Trophoblast cell (in vitro differentiated cells and primary cell): ENCODE data around the gene HOXD3.

ENCODE experiments used
- DNase-seq, 2 donors: peaks; one replicate each; pipeline ENCODE4 v3.0.0-alpha.2; 2016
- H2AFZ ChIP-seq: 2 replicates; pipeline ENCODE4 v1.6.1; 2013; ENCODE audit warnings: low read length, moderate library complexity, mild to moderate bottlenecking; ENCODE audit not compliant: insufficient read depth, poor library complexity
- H2AK5ac ChIP-seq: 2 replicates; pipeline ENCODE4 v1.6.1; 2013; ENCODE audit warnings: mild to moderate bottlenecking, low read length
- H2BK120ac ChIP-seq: 2 replicates; pipeline ENCODE4 v1.6.1; 2013; ENCODE audit warnings: low read length, mild to moderate bottlenecking, moderate library complexity; ENCODE audit not compliant: insufficient read depth, poor library complexity
- H2BK12ac ChIP-seq: 2 replicates; pipeline ENCODE4 v1.6.1; 2013; ENCODE audit warnings: mild to moderate bottlenecking, low read length, moderate library complexity
- H2BK5ac ChIP-seq: 2 replicates; pipeline ENCODE4 v1.6.1; 2013; ENCODE audit warnings: low read length, low read depth, moderate library complexity, mild to moderate bottlenecking; ENCODE audit not compliant: poor library complexity
- H3K14ac ChIP-seq: 2 replicates; pipeline ENCODE4 v1.6.1; 2013; ENCODE audit warnings: mild to moderate bottlenecking, low read length
- H3K18ac ChIP-seq: 2 replicates; pipeline ENCODE4 v1.6.1; 2013; ENCODE audit warnings: mild to moderate bottlenecking, low read length
- H3K23ac ChIP-seq: 2 replicates; pipeline ENCODE4 v1.6.1; 2013; ENCODE audit warnings: low read length
- H3K27ac ChIP-seq: 2 replicates; pipeline ENCODE4 v1.5.1; 2013; ENCODE audit warnings: low read depth, mild to moderate bottlenecking, inconsistent platforms, low read length, moderate library complexity
- H3K27me3 ChIP-seq: 2 replicates; pipeline ENCODE4 v1.6.1; 2013; ENCODE audit warnings: inconsistent platforms, mild to moderate bottlenecking, low read length, moderate library complexity; ENCODE audit not compliant: insufficient read depth
- H3K36me3 ChIP-seq, 2 experiments: 1 replicate in 1 of 2; 2 replicates in 1 of 2; pipeline ENCODE4 v1.6.1; 2013; ENCODE audit warnings: low read length in 2 of 2, mild to moderate bottlenecking in 2 of 2, moderate library complexity in 1 of 2; ENCODE audit not compliant: insufficient read depth in 2 of 2, control insufficient read depth in 1 of 2
- H3K4ac ChIP-seq: 2 replicates; pipeline ENCODE4 v1.6.1; 2013; ENCODE audit warnings: low read depth, mild to moderate bottlenecking, low read length, moderate library complexity
- H3K4me1 ChIP-seq, 2 experiments: 1 replicate in 1 of 2; 2 replicates in 1 of 2; pipeline ENCODE4 v1.6.1; 2013; ENCODE audit warnings: low read length in 2 of 2, mild to moderate bottlenecking in 2 of 2, moderate library complexity in 1 of 2; ENCODE audit not compliant: insufficient read depth in 2 of 2, control insufficient read depth in 1 of 2
- H3K4me2 ChIP-seq: 2 replicates; pipeline ENCODE4 v1.6.1; 2013; ENCODE audit warnings: inconsistent platforms, mild to moderate bottlenecking, low read length, moderate library complexity
- H3K4me3 ChIP-seq: 2 replicates; pipeline ENCODE4 v1.5.1; 2013; ENCODE audit warnings: mild to moderate bottlenecking, low read depth, low read length, inconsistent platforms
- H3K79me1 ChIP-seq: one replicate; pipeline ENCODE4 v1.6.1; 2013; ENCODE audit warnings: low read length
- H3K79me2 ChIP-seq: 2 replicates; pipeline ENCODE4 v1.6.1; 2013; ENCODE audit warnings: low read length, mild to moderate bottlenecking; ENCODE audit not compliant: control insufficient read depth, insufficient read depth, poor library complexity
- H3K9ac ChIP-seq: 2 replicates; pipeline ENCODE4 v1.6.1; 2013; ENCODE audit warnings: mild to moderate bottlenecking, low read length
- H3K9me3 ChIP-seq: 2 replicates; pipeline ENCODE4 v1.6.1; 2013; ENCODE audit warnings: low read depth, mild to moderate bottlenecking, control low read depth, inconsistent platforms, low read length; ENCODE audit not compliant: insufficient read depth
- H4K12ac ChIP-seq: 2 replicates; pipeline ENCODE4 v1.6.1; 2013; ENCODE audit warnings: low read depth, mild to moderate bottlenecking, low read length, moderate library complexity
- H4K8ac ChIP-seq: 2 replicates; pipeline ENCODE4 v1.6.1; 2013; ENCODE audit warnings: low read depth, mild to moderate bottlenecking, low read length, moderate library complexity
- H4K91ac ChIP-seq: one replicate; pipeline ENCODE4 v1.6.1; 2013; ENCODE audit warnings: low read depth, mild to moderate bottlenecking, low read length, moderate library complexity
- WGBS: extraction: QIAGEN DNeasy Blood & Tissue Kit; methylation state at CpG from one replicate; pipeline ENCODE4 v1.1.7; 2013; ENCODE audit warnings: missing lambda C conversion rate; ENCODE audit not compliant: insufficient read length, insufficient coverage; ENCODE audit errors: extremely low coverage; 5-methylcytosine and 5-hydroxymethylcytosine counted together

Gene HOXD3

GRCh38 chr2:176124947-176125771 is 31.9 kb upstream of the HOXD3 start:
- WGBS, result no CpG with 5 or more reads among the region's 9 CpGs
- no peak overlapping the region for H3K14ac ChIP-seq
- H3K18ac ChIP-seq, result no peak overlapping the region
- H3K27ac ChIP-seq, result no peak overlapping the region
- H3K4ac ChIP-seq, result no peak overlapping the region
- H3K79me2 ChIP-seq, result no peaks in the 10 kb centered on the region
- H3K9me3 ChIP-seq, result peaks cover 8% of the 10 kb centered on the region
- H2AK5ac ChIP-seq, result no peak overlapping the region
- H3K23ac ChIP-seq, result no peak overlapping the region
- no peak for DNase-seq
- no peak overlapping the region for H2BK12ac ChIP-seq
- peaks cover 13 to 18% of the 10 kb centered on the region in 2 experiments for H3K4me1 ChIP-seq
- H2BK5ac ChIP-seq, result no peak overlapping the region
- H4K12ac ChIP-seq, result no peak overlapping the region
- H3K27me3 ChIP-seq, result peaks cover 81% of the 10 kb centered on the region
- no peaks in the 10 kb centered on the region for H3K36me3 ChIP-seq
- H3K4me3 ChIP-seq, result peak overlapping the region; percentile 41
- no peaks in the 10 kb centered on the region for H3K79me1 ChIP-seq
- H3K9ac ChIP-seq, result no peak overlapping the region
- H3K4me2 ChIP-seq, result no peak overlapping the region
- H2BK120ac ChIP-seq, result no peak overlapping the region
- no peak overlapping the region for H4K91ac ChIP-seq
- no peak overlapping the region for H2AFZ ChIP-seq
- H4K8ac ChIP-seq, result no peak overlapping the region

DNA sequence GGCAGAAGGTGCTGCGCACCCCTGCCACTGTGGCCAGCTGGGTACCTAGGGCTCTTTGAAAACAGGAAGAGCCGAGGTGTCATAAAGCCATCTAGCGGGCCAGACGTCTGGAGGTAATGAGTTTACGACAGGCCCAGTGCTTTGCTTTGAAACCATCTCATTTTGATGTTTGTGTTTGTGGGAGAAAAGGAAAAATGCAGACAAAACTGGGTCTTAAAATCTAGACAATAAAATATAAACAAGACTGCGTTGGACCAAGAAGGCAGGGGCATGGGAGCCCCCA is 31.4 kb upstream of the HOXD3 start:
- H3K23ac ChIP-seq, result no peak overlapping the region
- no peak overlapping the region for H2BK12ac ChIP-seq
- H3K36me3 ChIP-seq, result no peaks in the 10 kb centered on the region
- H2AK5ac ChIP-seq, result no peak overlapping the region
- H2BK5ac ChIP-seq, result no peak overlapping the region
- no peak overlapping the region for H3K4me2 ChIP-seq
- H3K9ac ChIP-seq, result no peak overlapping the region
- H3K27me3 ChIP-seq, result peaks cover 81% of the 10 kb centered on the region
- no peak overlapping the region for H4K12ac ChIP-seq
- no peak overlapping the region for H2AFZ ChIP-seq
- H2BK120ac ChIP-seq, result no peak overlapping the region
- peaks cover 18 to 22% of the 10 kb centered on the region in 2 experiments for H3K4me1 ChIP-seq
- no peak overlapping the region for H3K27ac ChIP-seq
- no peaks in the 10 kb centered on the region for H3K79me1 ChIP-seq
- H3K4me3 ChIP-seq, result no peak overlapping the region
- peaks cover 10% of the 10 kb centered on the region for H3K9me3 ChIP-seq
- no peak overlapping the region for H4K8ac ChIP-seq
- no peak overlapping the region for H4K91ac ChIP-seq
- DNase-seq, result no peak
- no CpG with 5 or more reads among the region's 6 CpGs for WGBS
- no peak overlapping the region for H3K4ac ChIP-seq
- no peak overlapping the region for H3K14ac ChIP-seq
- no peaks in the 10 kb centered on the region for H3K79me2 ChIP-seq
- no peak overlapping the region for H3K18ac ChIP-seq

DNA sequence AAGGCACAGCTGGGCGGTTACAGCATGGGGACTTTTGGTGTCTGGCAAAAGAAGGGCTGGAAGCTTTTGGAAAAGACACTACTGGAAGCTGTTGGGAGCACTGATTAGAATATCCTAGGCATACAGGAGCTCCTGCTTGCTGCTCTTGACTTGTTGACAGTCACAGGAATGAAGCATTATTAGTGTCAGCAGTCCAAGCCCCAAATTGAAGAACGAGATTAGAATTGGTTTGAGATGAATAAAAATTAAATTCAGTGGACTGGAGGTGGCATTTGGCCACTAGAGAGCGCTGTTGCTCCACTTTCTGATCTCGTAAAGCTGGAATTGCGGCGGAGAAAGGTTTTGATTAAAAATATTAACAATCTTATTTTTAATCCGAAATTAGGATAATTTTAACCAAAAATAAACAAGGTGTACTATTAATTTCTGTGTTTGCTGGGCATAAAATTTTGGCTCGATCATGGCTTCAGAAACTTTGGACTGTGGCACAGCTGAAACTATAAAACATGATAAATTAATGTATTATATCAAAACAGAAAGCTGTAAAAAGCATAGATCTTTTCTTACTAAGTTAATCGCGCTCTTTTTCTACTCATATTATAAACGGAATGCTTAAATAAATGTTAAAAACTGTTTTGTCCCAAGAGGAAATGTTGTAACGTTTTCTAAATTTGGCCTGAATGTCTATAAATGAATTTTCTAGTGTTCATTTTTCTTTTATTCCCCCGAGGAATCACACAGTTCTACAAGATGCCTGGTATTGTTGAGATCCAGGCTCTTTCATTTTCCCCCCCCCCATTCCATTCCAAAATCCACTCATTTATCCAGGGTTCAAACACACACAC is 30.0 kb upstream of the HOXD3 start:
- Histone ChIP-seq H3K14ac (no peak overlapping the region), H4K12ac (no peak overlapping the region), H3K4me2 (no peak overlapping the region), H2BK5ac (no peak overlapping the region), H3K9me3 (peaks cover 8% of the 10 kb centered on the region), H2BK120ac (no peak overlapping the region), H2AK5ac (no peak overlapping the region), H4K91ac (no peak overlapping the region), H3K4me3 (no peak overlapping the region), H3K27me3 (peaks cover 77% of the 10 kb centered on the region), H3K79me2 (no peaks in the 10 kb centered on the region), H2BK12ac (no peak overlapping the region), H3K23ac (no peak overlapping the region), H3K9ac (no peak overlapping the region), H3K27ac (no peak overlapping the region), H4K8ac (no peak overlapping the region), H3K4ac (no peak overlapping the region), H3K79me1 (no peaks in the 10 kb centered on the region), H3K36me3 (no peaks in the 10 kb centered on the region), H2AFZ (no peak overlapping the region), H3K18ac (no peak overlapping the region), H3K4me1 (peaks cover 17 to 22% of the 10 kb centered on the region in 2 experiments)
- no CpG with 5 or more reads among the region's 13 CpGs for WGBS
- peak; percentile 41 to 83 for DNase-seq

DNA sequence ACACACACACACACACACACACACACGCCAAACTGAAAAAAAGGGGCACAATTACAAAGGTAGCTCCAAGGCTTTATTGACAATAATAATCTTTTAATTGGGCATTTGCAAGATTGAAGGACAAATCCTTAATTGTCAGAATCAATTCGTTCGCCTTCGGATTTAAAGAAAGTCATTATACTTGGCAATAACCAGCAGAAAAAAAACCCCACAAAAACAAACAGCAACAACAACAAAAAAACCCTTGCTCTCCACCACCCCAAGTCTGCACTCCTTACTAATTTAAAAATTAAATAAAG is 29.4 kb upstream of the HOXD3 start:
- no peak overlapping the region for H4K12ac ChIP-seq
- H3K79me1 ChIP-seq, result no peaks in the 10 kb centered on the region
- H3K27ac ChIP-seq, result no peak overlapping the region
- H2BK120ac ChIP-seq, result no peak overlapping the region
- no peak overlapping the region for H4K8ac ChIP-seq
- no peak overlapping the region for H3K9ac ChIP-seq
- WGBS, result no CpG with 5 or more reads among the region's 4 CpGs
- H3K23ac ChIP-seq, result no peak overlapping the region
- no peak overlapping the region for H4K91ac ChIP-seq
- no peak overlapping the region for H2AK5ac ChIP-seq
- no peak overlapping the region for H2BK5ac ChIP-seq
- DNase-seq, result no peak
- no peaks in the 10 kb centered on the region for H3K79me2 ChIP-seq
- H3K4me2 ChIP-seq, result no peak overlapping the region
- no peak overlapping the region for H3K14ac ChIP-seq
- no peak overlapping the region for H3K4ac ChIP-seq
- no peaks in the 10 kb centered on the region for H3K36me3 ChIP-seq
- H3K27me3 ChIP-seq, result peaks cover 77% of the 10 kb centered on the region
- no peak overlapping the region for H3K4me3 ChIP-seq
- no peak overlapping the region for H2BK12ac ChIP-seq
- H2AFZ ChIP-seq, result no peak overlapping the region
- H3K9me3 ChIP-seq, result peaks cover 6% of the 10 kb centered on the region
- peaks cover 12 to 19% of the 10 kb centered on the region in 2 experiments for H3K4me1 ChIP-seq
- H3K18ac ChIP-seq, result no peak overlapping the region
